GM23338 (cell line): Measurements from ENCODE around the gene RNF217. TPM values are rescaled to one million over a fixed set of nuclear protein-coding genes. Genes with fewer than 3 reads are reported as not detected.

ENCODE experiments used
- ATAC-seq: fragments of 200-7000 bp; cut with Tn5 transposase; 3 replicates; pipeline ENCODE4 v1.9.1; 2020
- DNase-seq: peaks from one replicate; pipeline ENCODE4 v3.0.0-alpha.2; 2015; ENCODE audit warnings: low spot score
- H2AFZ ChIP-seq: fragments of 200-600 bp; sonication (generic); 2 replicates; pipeline ENCODE4 v1.8.0; 2016; ENCODE audit warnings: antibody characterized with exemption, mild to moderate bottlenecking, moderate library complexity
- H3F3A ChIP-seq: fragments of 200-600 bp; sonication (generic); replicated peaks from 2 replicates; pipeline ENCODE4 v1.8.0; 2017; ENCODE audit warnings: antibody characterized with exemption, mixed run types, low read depth
- H3K27ac ChIP-seq: fragments of 200-600 bp; sonication (generic); 2 replicates; pipeline ENCODE4 v1.6.1; 2016; ENCODE audit warnings: low read depth
- H3K27me3 ChIP-seq: fragments of 200-600 bp; sonication (generic); 2 replicates; pipeline ENCODE4 v1.8.0; 2016; ENCODE audit warnings: mild to moderate bottlenecking, mixed run types, moderate library complexity; ENCODE audit not compliant: insufficient read depth
- H3K36me3 ChIP-seq: fragments of 200-600 bp; sonication (generic); 2 replicates; pipeline ENCODE4 v1.8.0; 2016; ENCODE audit warnings: mild to moderate bottlenecking; ENCODE audit not compliant: insufficient read depth
- H3K4me1 ChIP-seq: fragments of 200-600 bp; sonication (generic); 2 replicates; pipeline ENCODE4 v1.8.0; 2016; ENCODE audit warnings: mild to moderate bottlenecking, moderate library complexity; ENCODE audit not compliant: insufficient read depth
- H3K4me2 ChIP-seq: fragments of 200-600 bp; sonication (generic); 2 replicates; pipeline ENCODE4 v1.7.1; 2017; ENCODE audit warnings: mixed run types
- H3K4me3 ChIP-seq: fragments of 200-600 bp; sonication (generic); 2 replicates; pipeline ENCODE4 v1.6.1; 2016; ENCODE audit warnings: mixed run types
- H3K79me2 ChIP-seq: fragments of 200-600 bp; sonication (generic); replicated peaks from 2 replicates; pipeline ENCODE4 v1.8.0; 2017; ENCODE audit warnings: mild to moderate bottlenecking; ENCODE audit not compliant: insufficient read depth
- H3K9me2 ChIP-seq: fragments of 200-600 bp; sonication (generic); 2 replicates; pipeline ENCODE4 v1.8.0; 2017; ENCODE audit not compliant: insufficient read depth
- H4K20me1 ChIP-seq: fragments of 200-600 bp; sonication (generic); replicated peaks from 2 replicates; pipeline ENCODE4 v1.8.0; 2017; ENCODE audit warnings: mild to moderate bottlenecking; ENCODE audit not compliant: insufficient read depth
- H3K27ac Mint-ChIP-seq: 2 replicates; pipeline ENCODE4 v1.8.0; 2020; ENCODE audit warnings: inconsistent platforms, mild to moderate bottlenecking, moderate library complexity, mixed read lengths
- H3K27me3 Mint-ChIP-seq: 3 replicates; pipeline ENCODE4 v1.8.0; 2022; ENCODE audit warnings: low read depth, mild to moderate bottlenecking, moderate library complexity, mixed read lengths, inconsistent platforms; ENCODE audit not compliant: insufficient read depth, poor library complexity
- H3K36me3 Mint-ChIP-seq: 3 replicates; pipeline ENCODE4 v1.8.0; 2021; ENCODE audit warnings: low read depth, mild to moderate bottlenecking, inconsistent platforms, moderate library complexity, mixed read lengths
- H3K4me1 Mint-ChIP-seq: 3 replicates; pipeline ENCODE4 v1.8.0; 2020; ENCODE audit warnings: mild to moderate bottlenecking, inconsistent platforms, mixed read lengths
- H3K4me3 Mint-ChIP-seq: 3 replicates; pipeline ENCODE4 v1.8.0; 2021; ENCODE audit warnings: moderate library complexity, mild to moderate bottlenecking, inconsistent platforms, mixed read lengths
- H3K9me3 Mint-ChIP-seq: 3 replicates; pipeline ENCODE4 v1.8.0; 2020; ENCODE audit warnings: moderate library complexity, mild to moderate bottlenecking, inconsistent platforms, mixed read lengths
- ETS1 ChIP-seq: IDR thresholded peaks from 2 replicates; pipeline ENCODE4 v1.6.1; 2016; ENCODE audit warnings: antibody characterized with exemption
- EZH2 ChIP-seq: fragments of 200-600 bp; sonication (generic); IDR thresholded peaks from one replicate; pipeline ENCODE4 v1.8.0; 2017; ENCODE audit warnings: antibody characterized with exemption, mild to moderate bottlenecking, low read depth; ENCODE audit not compliant: unreplicated experiment
- EZH2phosphoT487 ChIP-seq: fragments of 200-600 bp; sonication (generic); IDR thresholded peaks from one replicate; pipeline ENCODE4 v1.8.1; 2018; ENCODE audit warnings: antibody characterized with exemption; ENCODE audit not compliant: unreplicated experiment
- JUNB ChIP-seq: IDR thresholded peaks from one replicate; pipeline ENCODE4 v1.6.1; 2016; ENCODE audit warnings: antibody characterized with exemption; ENCODE audit not compliant: unreplicated experiment
- NANOG ChIP-seq: IDR thresholded peaks from 2 replicates; pipeline ENCODE4 v1.6.1; 2016; ENCODE audit warnings: antibody characterized with exemption, borderline replicate concordance
- POLR2AphosphoS5 ChIP-seq: IDR thresholded peaks from 2 replicates; pipeline ENCODE4 v1.6.1; 2016; ENCODE audit warnings: antibody characterized with exemption, low read depth
- REST ChIP-seq: IDR thresholded peaks from one replicate; pipeline ENCODE4 v1.6.1; 2018; ENCODE audit warnings: antibody characterized with exemption; ENCODE audit not compliant: unreplicated experiment
- ZNF114 ChIP-seq: fragments of 250-450 bp; sonication (Bioruptor Pico); IDR thresholded peaks from 2 replicates; pipeline ENCODE4 v1.5.0; 2020; ENCODE audit warnings: mild to moderate bottlenecking, moderate library complexity
- ZNF331 ChIP-seq: fragments of 250-450 bp; sonication (Bioruptor Pico); IDR thresholded peaks from 2 replicates; pipeline ENCODE4 v1.5.0; 2020; ENCODE audit warnings: low read depth, mild to moderate bottlenecking, moderate library complexity
- ZNF462 ChIP-seq: fragments of 250-450 bp; sonication (Bioruptor Pico); IDR thresholded peaks from 2 replicates; pipeline ENCODE4 v1.5.0; 2020; ENCODE audit warnings: mild to moderate bottlenecking, moderate library complexity
- polyA plus RNA-seq: library from polyadenylated mRNA; unstranded; fragments of >200 nt; fragmentation: Nextera tagmentation; extraction: Ambion mirVana; gene quantifications from 2 replicates; pipeline ENCODE4 v1.2.1, GENCODE V29; 2016
- total RNA-seq: library from RNA; depleted of rRNA; stranded (reverse); fragments of >200 nt; shearing (Covaris generic); gene quantifications from 2 replicates; pipeline ENCODE4 v1.2.3, GENCODE V29; 2014

Gene RNF217
- total and polyA plus RNA-seq, 2 experiments from 2014 or later: 1.7 to 6.2 TPM

GRCh38 chr6:125102411-125102810 is 140.2 kb downstream of the RNF217 start:
- H3K79me2 ChIP-seq: no peaks in the 10 kb centered on the region
- DNase-seq (no peak), ATAC-seq (no peak)
- H3K4me3 Mint-ChIP-seq: no peak overlapping the region
- no peaks in the 10 kb centered on the region for H4K20me1 ChIP-seq
- no peak overlapping the region for H2AFZ ChIP-seq
- H3K4me2 ChIP-seq: no peak overlapping the region
- peaks cover 35% of the 10 kb centered on the region for H3K4me1 Mint-ChIP-seq
- no peaks in the 10 kb centered on the region for H3K36me3 ChIP-seq
- no peaks in the 10 kb centered on the region for H3K9me2 ChIP-seq
- H3K27me3 Mint-ChIP-seq: peaks cover 12% of the 10 kb centered on the region
- H3K27me3 ChIP-seq: peaks cover 21% of the 10 kb centered on the region
- H3F3A ChIP-seq: no peaks in the 10 kb centered on the region
- no peak overlapping the region for H3K4me3 ChIP-seq
- no peak overlapping the region for H3K27ac ChIP-seq
- peaks cover 8% of the 10 kb centered on the region; the same call in 1 of the 2 replicates for H3K4me1 ChIP-seq
- no peaks in the 10 kb centered on the region for H3K36me3 Mint-ChIP-seq
- TF ChIP-seq ZNF114 (CRISPR knock-in tag) (no peak), ZNF462 (CRISPR knock-in tag) (no peak), ZNF331 (CRISPR knock-in tag) (no peak), ETS1 (no peak), POLR2AphosphoS5 (no peak), EZH2phosphoT487 (no peak), EZH2 (no peak), REST (no peak), NANOG (no peak), JUNB (no peak)
- peak overlapping the region; percentile 13; the same call in 1 of the 2 replicates for H3K27ac Mint-ChIP-seq
- no peaks in the 10 kb centered on the region for H3K9me3 Mint-ChIP-seq
